GM19438 (cell line): ENCODE results near the gene SNX25.
A peak's percentile ranks its signal among the peaks of the same experiment; 100 is the strongest.
"Not testable (repeated sequence)": the region's sequence is repeated elsewhere in the genome, so short reads cannot be mapped to it uniquely, and the experiment has no call there.

Experiments
- ATAC-seq: cut with Tn5 transposase; IDR thresholded peaks from one replicate; pipeline ENCODE4 v1.9.1; 2021; ENCODE audit warnings: low read depth; ENCODE audit not compliant: unreplicated experiment

The SNX25 gene

GRCh38 chr4:185258741-185259140 is 49.3 kb downstream of the SNX25 start:
- ATAC-seq, result not testable (repeated sequence)

- no peak for ATAC-seq
Measured at GRCh38 chr4:185259719-185260118, 50.3 kb downstream of the SNX25 start.

GRCh38 chr4:185261946-185262345 is 52.5 kb downstream of the SNX25 start:
- ATAC-seq, result no peak

GRCh38 chr4:185263419-185263818 is 54.0 kb downstream of the SNX25 start:
- ATAC-seq, result peak; percentile 56

GRCh38 chr4:185265942-185266341 is 56.5 kb downstream of the SNX25 start:
- ATAC-seq, result peak; percentile 69

GRCh38 chr4:185269286-185269685 is 59.9 kb downstream of the SNX25 start:
- no peak for ATAC-seq

- no peak for ATAC-seq
Measured at GRCh38 chr4:185270037-185270436, 60.6 kb downstream of the SNX25 start.

- no peak for ATAC-seq
Measured at GRCh38 chr4:185270885-185271284, 61.5 kb downstream of the SNX25 start.

GRCh38 chr4:185272245-185272644 is 62.8 kb downstream of the SNX25 start:
- ATAC-seq, result no peak

GRCh38 chr4:185275501-185275900 is 66.1 kb downstream of the SNX25 start:
- no peak for ATAC-seq

- no peak for ATAC-seq
Measured at GRCh38 chr4:185276036-185276435, 66.6 kb downstream of the SNX25 start.

GRCh38 chr4:185278716-185279115 is 69.3 kb downstream of the SNX25 start:
- ATAC-seq, result no peak

- no peak for ATAC-seq
Measured at GRCh38 chr4:185280608-185281007, 71.2 kb downstream of the SNX25 start.

GRCh38 chr4:185282968-185283367 is 73.6 kb downstream of the SNX25 start:
- no peak for ATAC-seq

GRCh38 chr4:185283723-185284122 is 74.3 kb downstream of the SNX25 start:
- no peak for ATAC-seq

GRCh38 chr4:185285632-185286393 is 76.4 kb downstream of the SNX25 start:
- ATAC-seq, result no peak

GRCh38 chr4:185286571-185286970 is 77.2 kb downstream of the SNX25 start:
- no peak for ATAC-seq

GRCh38 chr4:185287031-185287430 is 77.6 kb downstream of the SNX25 start:
- no peak for ATAC-seq

- ATAC-seq, result no peak
Measured at GRCh38 chr4:185290018-185290607, 80.7 kb downstream of the SNX25 start.

GRCh38 chr4:185290656-185291055 is 81.3 kb downstream of the SNX25 start:
- ATAC-seq, result no peak

- ATAC-seq, result no peak
Measured at GRCh38 chr4:185293202-185293601, 83.8 kb downstream of the SNX25 start.
